Loucy (cell line): ENCODE data around the gene RAI14.

Experiments
- EZH2phosphoT487 ChIP-seq: fragments of 200-600 bp; IDR thresholded peaks from 2 replicates; pipeline ENCODE4 v1.6.1; 2018; ENCODE audit warnings: antibody characterized with exemption, mild to moderate bottlenecking, moderate library complexity, borderline replicate concordance
- TF ChIP-seq, protein P1 (sequence below): fragments of 200-600 bp; sonication (generic); conservative IDR thresholded peaks from 2 replicates; pipeline ENCODE4 v1.5.1; 2014; ENCODE audit warnings: mild to moderate bottlenecking, antibody characterized with exemption, low read length

DNA sequence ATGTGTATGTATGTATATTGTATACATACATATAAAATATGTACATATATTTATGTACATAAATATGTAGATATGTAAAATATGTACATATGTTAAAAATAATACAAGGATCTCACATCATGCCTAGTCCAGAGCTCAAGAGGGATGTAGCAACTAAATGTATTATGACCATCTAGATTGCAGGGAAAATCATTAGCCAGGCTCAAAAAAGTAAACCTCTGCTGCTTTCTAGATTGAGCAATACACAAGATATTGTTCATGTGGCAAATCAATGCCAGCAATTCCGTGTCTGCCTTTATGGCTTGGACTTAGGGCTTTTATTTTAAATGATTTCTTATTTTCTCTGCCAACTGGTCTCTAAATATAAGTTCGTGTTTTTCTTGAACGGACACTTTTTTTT lies 65.2 kb downstream of the RAI14 start:
- TF ChIP-seq, protein P1, sequence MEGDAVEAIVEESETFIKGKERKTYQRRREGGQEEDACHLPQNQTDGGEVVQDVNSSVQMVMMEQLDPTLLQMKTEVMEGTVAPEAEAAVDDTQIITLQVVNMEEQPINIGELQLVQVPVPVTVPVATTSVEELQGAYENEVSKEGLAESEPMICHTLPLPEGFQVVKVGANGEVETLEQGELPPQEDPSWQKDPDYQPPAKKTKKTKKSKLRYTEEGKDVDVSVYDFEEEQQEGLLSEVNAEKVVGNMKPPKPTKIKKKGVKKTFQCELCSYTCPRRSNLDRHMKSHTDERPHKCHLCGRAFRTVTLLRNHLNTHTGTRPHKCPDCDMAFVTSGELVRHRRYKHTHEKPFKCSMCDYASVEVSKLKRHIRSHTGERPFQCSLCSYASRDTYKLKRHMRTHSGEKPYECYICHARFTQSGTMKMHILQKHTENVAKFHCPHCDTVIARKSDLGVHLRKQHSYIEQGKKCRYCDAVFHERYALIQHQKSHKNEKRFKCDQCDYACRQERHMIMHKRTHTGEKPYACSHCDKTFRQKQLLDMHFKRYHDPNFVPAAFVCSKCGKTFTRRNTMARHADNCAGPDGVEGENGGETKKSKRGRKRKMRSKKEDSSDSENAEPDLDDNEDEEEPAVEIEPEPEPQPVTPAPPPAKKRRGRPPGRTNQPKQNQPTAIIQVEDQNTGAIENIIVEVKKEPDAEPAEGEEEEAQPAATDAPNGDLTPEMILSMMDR: no peak
- no peak for TF ChIP-seq EZH2phosphoT487
